H9 (cell line): ENCODE measurements around the gene RAI1. TPM values are rescaled to one million over a fixed set of nuclear protein-coding genes. Genes with fewer than 3 reads are reported as not detected.

Source experiments
- DNase-seq: peaks from one replicate; pipeline ENCODE4 v3.0.0-alpha.2; 2017
- H2AFZ ChIP-seq: one replicate; pipeline ENCODE4 v1.6.1; 2013; ENCODE audit warnings: mild to moderate bottlenecking, low read length, control low read depth, moderate library complexity
- H2AK5ac ChIP-seq: 2 replicates; pipeline ENCODE4 v1.6.1; 2013; ENCODE audit warnings: low read length, control low read depth, mixed read lengths; ENCODE audit not compliant: insufficient read length
- H2BK120ac ChIP-seq: one replicate; pipeline ENCODE4 v1.6.1; 2013; ENCODE audit warnings: low read depth, mild to moderate bottlenecking, low read length, control low read depth, inconsistent platforms; ENCODE audit not compliant: poor library complexity, severe bottlenecking
- H2BK12ac ChIP-seq: 2 replicates; pipeline ENCODE4 v1.6.1; 2013; ENCODE audit warnings: low read length, control low read depth, mixed read lengths, low read depth; ENCODE audit not compliant: insufficient read length
- H2BK15ac ChIP-seq: 2 replicates; pipeline ENCODE4 v1.6.1; 2013; ENCODE audit warnings: low read depth, low read length, control low read depth
- H2BK20ac ChIP-seq: one replicate; pipeline ENCODE4 v1.6.1; 2013; ENCODE audit warnings: low read depth, mild to moderate bottlenecking, low read length, control low read depth, inconsistent platforms; ENCODE audit not compliant: poor library complexity, severe bottlenecking
- H2BK5ac ChIP-seq: 2 replicates; pipeline ENCODE4 v1.6.1; 2013; ENCODE audit warnings: low read length, control low read depth, mixed read lengths; ENCODE audit not compliant: insufficient read length
- H3K14ac ChIP-seq: 2 replicates; pipeline ENCODE4 v1.6.1; 2013; ENCODE audit warnings: low read length, control low read depth; ENCODE audit not compliant: insufficient read depth
- H3K18ac ChIP-seq: 2 replicates; pipeline ENCODE4 v1.6.1; 2013; ENCODE audit warnings: low read depth, mild to moderate bottlenecking, mixed read lengths, low read length, control low read depth; ENCODE audit not compliant: insufficient read length
- H3K23ac ChIP-seq: 2 replicates; pipeline ENCODE4 v1.6.1; 2013; ENCODE audit warnings: low read length, control low read depth, mixed read lengths, low read depth; ENCODE audit not compliant: insufficient read length
- H3K23me2 ChIP-seq: 2 replicates; pipeline ENCODE4 v1.6.1; 2013; ENCODE audit warnings: low read depth, mild to moderate bottlenecking, mixed read lengths, low read length, control low read depth; ENCODE audit not compliant: insufficient read length, poor library complexity, severe bottlenecking
- H3K27ac ChIP-seq: 2 replicates; pipeline ENCODE4 v1.5.1; 2013; ENCODE audit warnings: low read length, control low read depth, mixed read lengths, low read depth; ENCODE audit not compliant: insufficient read length
- H3K27me3 ChIP-seq: 2 replicates; pipeline ENCODE4 v1.6.1; 2013; ENCODE audit warnings: low read length, control low read depth, inconsistent platforms; ENCODE audit not compliant: insufficient read depth
- H3K4ac ChIP-seq: 2 replicates; pipeline ENCODE4 v1.6.1; 2013; ENCODE audit warnings: low read depth, mild to moderate bottlenecking, control low read depth, inconsistent platforms, low read length, moderate library complexity
- H3K4me1 ChIP-seq: 2 replicates; pipeline ENCODE4 v1.6.1; 2013; ENCODE audit warnings: low read length, control low read depth, inconsistent platforms; ENCODE audit not compliant: insufficient read depth
- H3K4me2 ChIP-seq: 2 replicates; pipeline ENCODE4 v1.6.1; 2013; ENCODE audit warnings: low read length, control low read depth, mixed read lengths; ENCODE audit not compliant: insufficient read length, insufficient read depth
- H3K56ac ChIP-seq: 2 replicates; pipeline ENCODE4 v1.6.1; 2013; ENCODE audit warnings: low read depth, mild to moderate bottlenecking, mixed read lengths, low read length, control low read depth; ENCODE audit not compliant: insufficient read length
- H3K79me1 ChIP-seq: 2 replicates; pipeline ENCODE4 v1.6.1; 2013; ENCODE audit warnings: low read depth, mild to moderate bottlenecking, moderate library complexity, low read length, control low read depth, inconsistent platforms; ENCODE audit not compliant: insufficient read depth, poor library complexity, severe bottlenecking
- H3K79me2 ChIP-seq: 2 replicates; pipeline ENCODE4 v1.6.1; 2013; ENCODE audit warnings: low read length, control low read depth, inconsistent platforms; ENCODE audit not compliant: insufficient read depth
- H3K9ac ChIP-seq: 2 replicates; pipeline ENCODE4 v1.6.1; 2013; ENCODE audit warnings: low read length, control low read depth, mixed read lengths; ENCODE audit not compliant: insufficient read length; ENCODE audit errors: extremely low read depth
- H3K9me3 ChIP-seq: one replicate; pipeline ENCODE4 v1.6.1; 2013; ENCODE audit warnings: low read depth, low read length, inconsistent platforms; ENCODE audit not compliant: control insufficient read depth
- H3T11ph ChIP-seq: one replicate; pipeline ENCODE4 v1.6.1; 2013; ENCODE audit warnings: mild to moderate bottlenecking, low read length, control low read depth, inconsistent platforms
- H4K20me1 ChIP-seq: one replicate; pipeline ENCODE4 v1.6.1; 2013; ENCODE audit not compliant: control insufficient read depth, insufficient read length, insufficient read depth
- H4K5ac ChIP-seq: 2 replicates; pipeline ENCODE4 v1.6.1; 2013; ENCODE audit warnings: low read depth, mild to moderate bottlenecking, mixed read lengths, low read length, control low read depth; ENCODE audit not compliant: insufficient read length
- H4K8ac ChIP-seq: replicated peaks from 2 replicates; pipeline ENCODE4 v1.6.1; 2013; ENCODE audit warnings: low read length, control low read depth, mixed read lengths, low read depth; ENCODE audit not compliant: insufficient read length
- H4K91ac ChIP-seq: 2 replicates; pipeline ENCODE4 v1.6.1; 2013; ENCODE audit warnings: low read depth, mild to moderate bottlenecking, moderate library complexity, mixed read lengths, low read length, control low read depth; ENCODE audit not compliant: insufficient read length
- H3K27ac Mint-ChIP-seq, 3 experiments: 2 replicates in 2 of 3; 3 replicates in 1 of 3; pipeline ENCODE4 v1.8.0; 2020 to 2021; ENCODE audit warnings: mixed read lengths in 3 of 3, mild to moderate bottlenecking in 1 of 3, moderate library complexity in 1 of 3
- H3K27me3 Mint-ChIP-seq: 2 replicates; pipeline ENCODE4 v1.8.0; 2021; ENCODE audit warnings: low read depth, mild to moderate bottlenecking, moderate library complexity, mixed read lengths
- H3K36me3 Mint-ChIP-seq, 3 experiments: 2 replicates in 2 of 3; 3 replicates in 1 of 3; pipeline ENCODE4 v1.8.0; 2020 to 2021; ENCODE audit warnings: low read depth in 3 of 3, mixed read lengths in 3 of 3; ENCODE audit not compliant: insufficient read depth in 1 of 3
- H3K4me1 Mint-ChIP-seq, 2 experiments: 2 replicates each; pipeline ENCODE4 v1.8.0; 2020; ENCODE audit warnings: mixed read lengths in 2 of 2
- H3K4me3 Mint-ChIP-seq, 2 experiments: 2 replicates in 1 of 2; 3 replicates in 1 of 2; pipeline ENCODE4 v1.8.0; 2020 to 2021; ENCODE audit warnings: mild to moderate bottlenecking in 2 of 2, mixed read lengths in 2 of 2, moderate library complexity in 1 of 2
- H3K9me3 Mint-ChIP-seq, 2 experiments: 2 replicates in 1 of 2; 3 replicates in 1 of 2; pipeline ENCODE4 v1.8.0; 2020; ENCODE audit warnings: mild to moderate bottlenecking in 2 of 2, mixed read lengths in 2 of 2, moderate library complexity in 1 of 2
- CTCF ChIP-seq: fragments of 200-600 bp; sonication (generic); conservative IDR thresholded peaks from 3 replicates; pipeline ENCODE4 v1.8.0; 2021; ENCODE audit warnings: antibody characterized with exemption, mild to moderate bottlenecking
- WGBS: extraction: QIAGEN DNeasy Blood & Tissue Kit; methylation state at CpG from one replicate; pipeline ENCODE4 v1.1.7; 2013; ENCODE audit warnings: missing lambda C conversion rate, low lambda C conversion rate, mixed read lengths; ENCODE audit not compliant: insufficient read length; ENCODE audit errors: extremely low coverage; 5-methylcytosine and 5-hydroxymethylcytosine counted together
- total RNA-seq: library from RNA; stranded (reverse); gene quantifications from 2 replicates; pipeline ENCODE4 v1.2.1, GENCODE V29; 2021

Gene RAI1
- total RNA-seq, 1 experiment from 2014 or later: 1.5 TPM

- no peak overlapping the region for H2AFZ ChIP-seq
- H3K9ac ChIP-seq: no peak overlapping the region
- Mint-ChIP-seq H3K27ac (peak overlapping the region; percentile 70 to 97 (median 96)), H3K27me3 (peaks cover 2% of the 10 kb centered on the region; the same call in 1 of the 2 replicates), H3K4me1 (peaks cover 46 to 56% of the 10 kb centered on the region in 2 experiments), H3K4me3 (peak overlapping the region; percentile 40 to 72), H3K9me3 (no peaks in the 10 kb centered on the region; a peak in 2 of 5 replicates), H3K36me3 (peaks cover 0 to 2% (median under 1%) of the 10 kb centered on the region in 3 experiments; a peak in 3 of 7 replicates)
- no peak overlapping the region for H2BK5ac ChIP-seq
- no peak overlapping the region for H2BK15ac ChIP-seq
- H4K91ac ChIP-seq: no peak overlapping the region
- H3K79me1 ChIP-seq: no peaks in the 10 kb centered on the region
- no peak overlapping the region for H2BK120ac ChIP-seq
- H3K4me2 ChIP-seq: peak overlapping the region; percentile 13
- H2AK5ac ChIP-seq: no peak overlapping the region
- H2BK12ac ChIP-seq: peak overlapping the region; percentile 6
- H3K27ac ChIP-seq: peak overlapping the region; percentile 49
- H3K4ac ChIP-seq: no peak overlapping the region
- peak; percentile 39 for DNase-seq
- H3K79me2 ChIP-seq: no peaks in the 10 kb centered on the region; the same call in 1 of the 2 replicates
- no peak overlapping the region for H3K14ac ChIP-seq
- H3K4me1 ChIP-seq: peaks cover 19% of the 10 kb centered on the region
- no CpG with 5 or more reads among the region's 7 CpGs for WGBS
- H4K20me1 ChIP-seq: peaks cover 3% of the 10 kb centered on the region
- no peaks in the 10 kb centered on the region for H3K27me3 ChIP-seq
- H3K23me2 ChIP-seq: peaks cover 10% of the 10 kb centered on the region
- TF ChIP-seq CTCF: no peak
- H3K23ac ChIP-seq: no peak overlapping the region
- no peak overlapping the region for H4K8ac ChIP-seq
- no peak overlapping the region for H3K56ac ChIP-seq
- peak overlapping the region; percentile 3 for H4K5ac ChIP-seq
- peak overlapping the region; percentile 5 for H3K18ac ChIP-seq
- no peak overlapping the region for H2BK20ac ChIP-seq
- H3T11ph ChIP-seq: no peak overlapping the region
- no peaks in the 10 kb centered on the region for H3K9me3 ChIP-seq
Measured at GRCh38 chr17:17840751-17841591, 159.7 kb downstream of the RAI1 start.
